Testis (tissue), 3 donors: Measurements from ENCODE around the gene GTF3A. TPM values are rescaled to one million over a fixed set of nuclear protein-coding genes. Genes with fewer than 3 reads are reported as not detected.

Experiments used
- DNase-seq: peaks from one replicate; pipeline ENCODE4 v3.0.0-alpha.2; 2019
- H3K27ac ChIP-seq, 2 donors: fragments of 200-600 bp; sonication (generic); one replicate each; pipeline ENCODE4 v1.5.1; 2019
- H3K27me3 ChIP-seq: fragments of 200-600 bp; sonication (generic); one replicate; pipeline ENCODE4 v1.5.1; 2019
- H3K36me3 ChIP-seq: fragments of 200-600 bp; sonication (generic); one replicate; pipeline ENCODE4 v1.5.1; 2017; ENCODE audit warnings: low read depth; ENCODE audit errors: missing control alignments
- H3K4me1 ChIP-seq: fragments of 200-600 bp; sonication (generic); one replicate; pipeline ENCODE4 v1.5.1; 2019
- H3K4me3 ChIP-seq, 2 donors: fragments of 200-600 bp; sonication (generic); one replicate each; pipeline ENCODE4 v1.5.1; 2017 to 2019
- H3K9me3 ChIP-seq: fragments of 200-600 bp; sonication (generic); one replicate; pipeline ENCODE4 v1.5.1; 2017
- POLR2A ChIP-seq: fragments of 450-650 bp; IDR thresholded peaks from one replicate; pipeline ENCODE4 v1.6.1; 2017; ENCODE audit warnings: antibody characterized with exemption, mild to moderate bottlenecking, moderate library complexity
- WGBS, 2 donors: methylation state at CpG; one replicate each; pipeline ENCODE4 v1.1.5; 2018; 5-methylcytosine and 5-hydroxymethylcytosine counted together
- intact Hi-C: fragments of 100-400 bp; cut with DNase I; formaldehyde crosslinking; loops from one replicate; pipeline ENCODE4 v1.15.1; 2023; ENCODE audit warnings: low total_unique reads
- polyA plus RNA-seq: library from polyadenylated mRNA; stranded (reverse); fragments of 350-450 nt; fragmentation: Illumina TruSeq; extraction: RNeasy Lipid Tissue Mini Kit (QIAGEN cat#74804); gene quantifications from one replicate; pipeline ENCODE4 v1.2.3, GENCODE V29; 2014; ENCODE audit warnings: low read depth, low replicate concordance; ENCODE audit not compliant: insufficient read depth
- total RNA-seq, 2 donors: library from RNA; depleted of rRNA; stranded (reverse); fragments of >200 nt; gene quantifications; one replicate each; pipeline ENCODE4 v1.2.3, GENCODE V29; 2016
- TF ChIP-seq, protein P1 (sequence below), 3 experiments: fragments of 450-650 bp in 2 of 3; fragments of 200-600 bp in 1 of 3; sonication (generic) in 1 of 3; IDR thresholded peaks; one replicate each; pipeline ENCODE4 v1.5.1; 2016 to 2019; ENCODE audit warnings: antibody characterized with exemption in 3 of 3, mild to moderate bottlenecking in 2 of 3, moderate library complexity in 1 of 3

The GTF3A gene
- total and polyA plus RNA-seq, 3 donors from 2014 or later = 73.2 to 82.6 (median 75.7) TPM

DNA sequence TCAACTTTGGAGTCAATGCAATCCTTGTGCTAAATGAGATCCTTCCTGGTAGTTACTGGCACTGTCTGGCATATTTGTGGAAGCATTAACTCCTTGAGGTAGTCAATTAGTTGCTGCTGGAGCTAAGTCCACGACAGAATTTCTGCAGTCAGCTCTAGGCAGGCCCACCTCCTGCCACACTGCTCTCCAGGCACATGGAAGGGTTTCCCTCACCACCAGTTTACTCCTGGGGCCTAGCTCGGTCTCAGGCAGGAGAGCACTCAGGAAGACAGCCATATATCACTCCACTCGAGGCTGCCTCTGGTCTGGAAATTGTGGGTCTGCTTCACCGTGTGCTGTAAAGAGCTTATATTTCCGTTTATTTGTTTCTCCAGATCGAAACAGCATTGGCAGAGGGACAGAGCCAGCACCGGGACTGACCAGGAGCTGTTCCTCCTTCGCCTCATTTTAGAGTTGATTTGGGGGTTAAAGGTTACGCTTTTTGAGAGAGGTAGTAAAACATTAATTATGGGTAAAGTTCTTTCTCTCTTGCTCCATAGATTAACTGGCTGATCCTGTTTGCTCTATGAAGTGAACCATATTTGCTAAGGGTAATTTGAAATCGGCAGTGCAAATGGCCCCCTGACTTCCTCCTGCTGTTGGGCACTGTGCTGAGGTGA is 20.6 kb upstream of the GTF3A start:
- H3K27ac ChIP-seq = peak overlapping the region in 1 of 2 donors; percentile 21
- no peaks in the 10 kb centered on the region for H3K27me3 ChIP-seq
- H3K36me3 ChIP-seq = no peaks in the 10 kb centered on the region
- WGBS, 2 donors = 66 to 75% methylated on average over 9 to 10 of the region's 10 CpGs
- intact Hi-C loops = no loop called here
- H3K4me1 ChIP-seq = peaks cover 13% of the 10 kb centered on the region
- no peak for TF ChIP-seq POLR2A
- TF ChIP-seq, protein P1, sequence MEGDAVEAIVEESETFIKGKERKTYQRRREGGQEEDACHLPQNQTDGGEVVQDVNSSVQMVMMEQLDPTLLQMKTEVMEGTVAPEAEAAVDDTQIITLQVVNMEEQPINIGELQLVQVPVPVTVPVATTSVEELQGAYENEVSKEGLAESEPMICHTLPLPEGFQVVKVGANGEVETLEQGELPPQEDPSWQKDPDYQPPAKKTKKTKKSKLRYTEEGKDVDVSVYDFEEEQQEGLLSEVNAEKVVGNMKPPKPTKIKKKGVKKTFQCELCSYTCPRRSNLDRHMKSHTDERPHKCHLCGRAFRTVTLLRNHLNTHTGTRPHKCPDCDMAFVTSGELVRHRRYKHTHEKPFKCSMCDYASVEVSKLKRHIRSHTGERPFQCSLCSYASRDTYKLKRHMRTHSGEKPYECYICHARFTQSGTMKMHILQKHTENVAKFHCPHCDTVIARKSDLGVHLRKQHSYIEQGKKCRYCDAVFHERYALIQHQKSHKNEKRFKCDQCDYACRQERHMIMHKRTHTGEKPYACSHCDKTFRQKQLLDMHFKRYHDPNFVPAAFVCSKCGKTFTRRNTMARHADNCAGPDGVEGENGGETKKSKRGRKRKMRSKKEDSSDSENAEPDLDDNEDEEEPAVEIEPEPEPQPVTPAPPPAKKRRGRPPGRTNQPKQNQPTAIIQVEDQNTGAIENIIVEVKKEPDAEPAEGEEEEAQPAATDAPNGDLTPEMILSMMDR (IDR thresholded peaks at IDR 0.05) = no peak
- DNase-seq = no peak
- H3K4me3 ChIP-seq = no peak overlapping the region
- no peaks in the 10 kb centered on the region for H3K9me3 ChIP-seq

DNA sequence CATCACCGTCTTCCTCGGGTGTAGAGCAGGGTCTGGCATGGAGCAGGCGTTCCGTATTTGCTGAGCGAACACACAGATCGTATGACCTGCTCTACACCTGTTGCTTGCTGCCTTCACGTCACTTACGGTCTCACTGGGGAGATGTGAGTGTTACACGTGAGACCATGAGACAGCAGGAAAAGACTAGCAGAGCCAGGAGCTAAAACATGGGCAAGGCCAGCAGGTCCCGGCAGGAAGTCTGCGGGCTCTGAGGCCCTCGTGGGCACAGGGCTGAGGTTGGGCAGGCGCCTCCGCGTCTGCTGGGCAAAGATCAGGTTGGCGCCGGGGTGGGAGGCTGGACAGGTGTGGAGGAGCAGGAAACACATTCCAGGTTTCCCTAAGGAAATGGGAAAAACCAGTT is 19.7 kb upstream of the GTF3A start:
- no peaks in the 10 kb centered on the region for H3K9me3 ChIP-seq
- peaks cover 13% of the 10 kb centered on the region for H3K4me1 ChIP-seq
- TF ChIP-seq, protein P1 (IDR thresholded peaks at IDR 0.05) = no peak
- no peak for TF ChIP-seq POLR2A
- intact Hi-C loops = no loop called here
- no peak overlapping the region for H3K27ac ChIP-seq
- H3K4me3 ChIP-seq = no peak overlapping the region
- H3K36me3 ChIP-seq = no peaks in the 10 kb centered on the region
- no peaks in the 10 kb centered on the region for H3K27me3 ChIP-seq
- DNase-seq = no peak
- WGBS, 2 donors = 92 to 95% methylated on average over 17 of the region's 17 CpGs

DNA sequence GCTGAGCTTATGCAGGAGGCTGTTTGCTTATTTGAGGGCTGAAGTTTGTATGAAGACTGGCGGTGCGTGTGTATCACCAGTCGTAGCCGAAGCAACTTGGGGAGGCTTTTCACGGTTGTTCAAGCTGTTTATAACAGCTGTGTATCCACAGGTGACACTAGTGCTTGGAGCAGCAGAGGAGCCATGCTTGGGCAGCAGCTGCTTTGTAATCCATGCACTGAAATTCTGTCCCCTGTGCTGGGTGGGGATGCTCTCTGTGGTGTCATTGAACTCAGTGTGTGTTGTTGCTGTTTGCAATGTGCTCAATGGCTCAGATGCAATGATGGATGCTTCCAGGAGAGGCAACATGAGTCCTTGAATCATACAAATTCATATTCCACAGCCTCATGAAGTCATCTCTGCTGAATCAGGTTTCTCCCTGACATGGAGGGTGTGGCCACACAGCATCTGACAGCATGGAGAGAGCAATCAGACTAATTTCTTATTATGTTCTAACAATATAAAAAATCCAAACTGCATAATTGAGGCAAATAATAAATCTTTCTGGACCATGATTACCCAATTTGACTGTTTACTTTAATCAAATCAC is 18.8 kb upstream of the GTF3A start:
- Histone ChIP-seq H3K27me3 (no peaks in the 10 kb centered on the region), H3K36me3 (no peaks in the 10 kb centered on the region), H3K4me3 (no peak overlapping the region), H3K27ac (no peak overlapping the region), H3K4me1 (peaks cover 13% of the 10 kb centered on the region), H3K9me3 (no peaks in the 10 kb centered on the region)
- intact Hi-C loops = no loop called here
- no peak for DNase-seq
- WGBS, 2 donors = 75 to 94% methylated on average over 5 of the region's 5 CpGs
- TF ChIP-seq POLR2A = no peak
- TF ChIP-seq, protein P1 (IDR thresholded peaks at IDR 0.05) = no peak

DNA sequence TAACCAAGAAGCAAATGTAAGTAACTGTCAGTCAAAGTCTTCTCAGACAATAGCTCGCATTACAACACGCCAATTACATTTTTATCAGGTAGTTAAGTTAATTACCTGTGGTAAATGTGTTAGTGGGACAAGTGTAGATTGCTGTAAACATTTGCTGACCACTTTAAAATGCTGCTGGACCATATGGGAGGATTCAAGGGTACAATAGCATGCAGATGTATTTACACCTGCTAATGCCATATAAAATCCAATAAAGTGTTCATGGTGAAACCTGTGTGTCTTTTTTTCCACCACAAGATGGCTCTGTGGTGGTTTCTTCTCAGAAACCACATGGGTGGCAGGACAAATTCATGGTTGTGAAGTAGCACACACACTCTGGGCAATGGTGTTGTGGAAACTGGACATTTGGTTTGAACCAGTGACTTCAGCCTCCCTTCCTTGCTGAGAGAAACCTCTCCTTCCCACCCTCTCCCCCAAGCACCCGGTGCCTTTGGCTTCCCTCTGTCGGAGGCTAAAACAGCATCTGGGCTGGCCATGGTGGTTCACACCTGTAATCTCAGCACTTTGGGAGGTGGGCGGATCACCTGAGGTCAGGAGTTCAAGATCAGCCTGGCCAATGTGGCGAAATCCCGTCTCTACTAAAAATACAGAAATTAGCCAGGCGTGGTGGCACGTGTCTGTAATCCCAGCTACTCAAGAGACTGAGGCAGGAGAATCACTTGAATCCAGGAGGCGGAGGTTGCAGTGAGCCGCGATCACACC is 18.1 kb upstream of the GTF3A start:
- intact Hi-C loops = no loop called here
- peaks cover 13% of the 10 kb centered on the region for H3K4me1 ChIP-seq
- H3K9me3 ChIP-seq = no peaks in the 10 kb centered on the region
- WGBS, 2 donors = 82 to 87% methylated on average over 11 to 12 of the region's 12 CpGs
- no peaks in the 10 kb centered on the region for H3K36me3 ChIP-seq
- no peak overlapping the region for H3K4me3 ChIP-seq
- DNase-seq = no peak
- TF ChIP-seq, protein P1 (IDR thresholded peaks at IDR 0.05) = peak in 2 of 3 experiments; percentile 35 to 42
- no peak for TF ChIP-seq POLR2A
- no peak overlapping the region for H3K27ac ChIP-seq
- H3K27me3 ChIP-seq = no peaks in the 10 kb centered on the region
